DMS 273 (cell line): ENCODE results near the gene ZNF629.
"Not testable (repeated sequence)": the region's sequence is repeated elsewhere in the genome, so short reads cannot be mapped to it uniquely, and the experiment has no call there.

Source experiments
- DNase-seq: peaks from one replicate; lab custom pipeline; 2025; ENCODE audit not compliant: unreplicated experiment; lab: John Stamatoyannopoulos, UW

ZNF629 gene

GRCh38 chr16:30786936-30787612 is at the start of gene ZNF629:
Gene ZNF629, minus strand, starts transcription at chr16:30787205. Its CDS starts 2,723 bp downstream, at chr16:30784482.
- DNase-seq, result peak; percentile 84

- DNase-seq, result no peak
Measured at GRCh38 chr16:30834130-30834740, 47.2 kb upstream of the ZNF629 start.

GRCh38 chr16:30830072-30830417 is 43.0 kb upstream of the ZNF629 start:
- DNase-seq, result no peak

- no peak for DNase-seq
Measured at GRCh38 chr16:30829130-30830071, 42.4 kb upstream of the ZNF629 start.

GRCh38 chr16:30821891-30822290 is 34.9 kb upstream of the ZNF629 start:
- DNase-seq, result no peak

- DNase-seq, result not testable (repeated sequence)
Measured at GRCh38 chr16:30821441-30821840, 34.4 kb upstream of the ZNF629 start.

GRCh38 chr16:30820952-30821421 is 34.0 kb upstream of the ZNF629 start:
- no peak for DNase-seq

GRCh38 chr16:30816769-30817168 is 29.8 kb upstream of the ZNF629 start:
- DNase-seq, result no peak

GRCh38 chr16:30813821-30814189 is 26.8 kb upstream of the ZNF629 start:
- DNase-seq, result no peak

- not testable (repeated sequence) for DNase-seq
Measured at GRCh38 chr16:30809675-30810074, 22.7 kb upstream of the ZNF629 start.

GRCh38 chr16:30808890-30809426 is 22.0 kb upstream of the ZNF629 start:
- not testable (repeated sequence) for DNase-seq

GRCh38 chr16:30808146-30808545 is 21.1 kb upstream of the ZNF629 start:
- no peak for DNase-seq

GRCh38 chr16:30805370-30806169 is 18.6 kb upstream of the ZNF629 start:
- DNase-seq, result peak; percentile 91

- no peak for DNase-seq
Measured at GRCh38 chr16:30805056-30805369, 18.0 kb upstream of the ZNF629 start.

GRCh38 chr16:30802936-30803335 is 15.9 kb upstream of the ZNF629 start:
- no peak for DNase-seq

GRCh38 chr16:30797670-30798309 is 10.8 kb upstream of the ZNF629 start:
- peak; percentile 36 for DNase-seq

- no peak for DNase-seq
Measured at GRCh38 chr16:30794634-30795033, 7.6 kb upstream of the ZNF629 start.

- no peak for DNase-seq
Measured at GRCh38 chr16:30793508-30794069, 6.6 kb upstream of the ZNF629 start.

GRCh38 chr16:30787613-30788378 is 791 bp upstream of the ZNF629 start:
- DNase-seq, result no peak
